SH-SY5Y (cell line): ENCODE data around the gene COL13A1.

ENCODE experiments used
- GATA2 ChIP-seq: IDR thresholded peaks from 2 replicates; pipeline ENCODE4 v1.6.1; 2011; ENCODE audit warnings: mild to moderate bottlenecking, low read depth, low read length
- GATA3 ChIP-seq: IDR thresholded peaks from 2 replicates; pipeline ENCODE4 v1.6.1; 2011; ENCODE audit warnings: low read depth, mild to moderate bottlenecking, low read length, moderate library complexity

GRCh38 chr10:69962746-69963135, 161.0 kb downstream of the COL13A1 start:
- TF ChIP-seq GATA2 (no peak), GATA3 (no peak)
